Progenitor cell of endocrine pancreas (in vitro differentiated cells): ENCODE data around the gene KRT222. TPM values are rescaled to one million over a fixed set of nuclear protein-coding genes. Genes with fewer than 3 reads are reported as not detected.

ENCODE experiments used
- DNase-seq: peaks from one replicate; pipeline ENCODE4 v3.0.0; 2021; ENCODE audit warnings: low spot score; ENCODE audit not compliant: unreplicated experiment
- H3K27ac Mint-ChIP-seq: 2 replicates; pipeline ENCODE4 v1.8.0; 2021; ENCODE audit warnings: mild to moderate bottlenecking, moderate library complexity, mixed read lengths
- H3K27me3 Mint-ChIP-seq: 2 replicates; pipeline ENCODE4 v1.8.0; 2021; ENCODE audit warnings: mixed read lengths
- H3K36me3 Mint-ChIP-seq: 2 replicates; pipeline ENCODE4 v1.8.0; 2022; ENCODE audit warnings: mixed read lengths; ENCODE audit not compliant: insufficient read depth
- H3K4me1 Mint-ChIP-seq: 2 replicates; pipeline ENCODE4 v1.8.0; 2021; ENCODE audit warnings: low read depth, mixed read lengths
- H3K4me3 Mint-ChIP-seq: 2 replicates; pipeline ENCODE4 v1.8.0; 2021; ENCODE audit warnings: low read depth, mild to moderate bottlenecking, moderate library complexity, mixed read lengths
- H3K9me3 Mint-ChIP-seq: 2 replicates; pipeline ENCODE4 v1.8.0; 2021; ENCODE audit warnings: low read depth, mixed read lengths
- total RNA-seq: library from RNA; stranded (reverse); gene quantifications from 2 replicates; pipeline ENCODE4 v1.2.1, GENCODE V29; 2021
- TF ChIP-seq, protein P1 (sequence below): fragments of 200-600 bp; sonication (generic); IDR thresholded peaks from one replicate; pipeline ENCODE4 v1.5.0; 2021; ENCODE audit warnings: antibody characterized with exemption, mild to moderate bottlenecking; ENCODE audit not compliant: unreplicated experiment

Gene KRT222
- total RNA-seq, 1 donor from 2014 or later, result 0.36 TPM

DNA sequence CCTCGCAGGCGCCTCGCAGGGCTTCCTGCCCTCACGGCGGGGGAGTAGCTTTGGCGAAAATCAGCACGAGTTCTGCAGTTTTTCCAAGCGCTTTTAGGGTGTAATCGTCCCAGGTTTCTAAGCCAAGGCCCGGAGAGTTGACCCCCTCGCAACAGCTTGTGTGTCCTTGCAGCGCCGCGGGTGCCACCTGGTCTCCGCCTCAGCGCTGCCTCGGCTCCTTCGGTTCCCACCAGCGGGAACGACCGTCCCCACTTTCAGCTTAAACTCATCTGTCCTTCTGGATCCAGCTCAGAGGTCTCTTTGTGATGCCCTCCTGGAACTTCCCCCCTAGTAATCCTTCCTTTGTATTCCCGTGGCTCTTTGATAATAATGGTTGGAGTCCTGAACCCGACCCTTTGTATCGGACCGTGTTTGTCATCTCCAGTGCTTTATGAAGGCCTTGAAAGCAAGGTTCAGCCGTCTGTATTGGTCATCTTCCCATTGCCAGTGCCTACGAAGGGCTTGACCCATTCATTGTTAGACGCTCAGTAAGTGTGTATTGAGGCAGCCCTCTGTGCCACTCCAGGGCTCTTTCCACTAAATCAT is 16.5 kb downstream of the KRT222 start:
- Mint-ChIP-seq H3K27ac (peak overlapping the region; percentile 100), H3K36me3 (peaks cover 9% of the 10 kb centered on the region), H3K4me1 (peaks cover 24% of the 10 kb centered on the region), H3K4me3 (peak overlapping the region; percentile 86), H3K9me3 (no peaks in the 10 kb centered on the region), H3K27me3 (no peaks in the 10 kb centered on the region)
- TF ChIP-seq, protein P1, sequence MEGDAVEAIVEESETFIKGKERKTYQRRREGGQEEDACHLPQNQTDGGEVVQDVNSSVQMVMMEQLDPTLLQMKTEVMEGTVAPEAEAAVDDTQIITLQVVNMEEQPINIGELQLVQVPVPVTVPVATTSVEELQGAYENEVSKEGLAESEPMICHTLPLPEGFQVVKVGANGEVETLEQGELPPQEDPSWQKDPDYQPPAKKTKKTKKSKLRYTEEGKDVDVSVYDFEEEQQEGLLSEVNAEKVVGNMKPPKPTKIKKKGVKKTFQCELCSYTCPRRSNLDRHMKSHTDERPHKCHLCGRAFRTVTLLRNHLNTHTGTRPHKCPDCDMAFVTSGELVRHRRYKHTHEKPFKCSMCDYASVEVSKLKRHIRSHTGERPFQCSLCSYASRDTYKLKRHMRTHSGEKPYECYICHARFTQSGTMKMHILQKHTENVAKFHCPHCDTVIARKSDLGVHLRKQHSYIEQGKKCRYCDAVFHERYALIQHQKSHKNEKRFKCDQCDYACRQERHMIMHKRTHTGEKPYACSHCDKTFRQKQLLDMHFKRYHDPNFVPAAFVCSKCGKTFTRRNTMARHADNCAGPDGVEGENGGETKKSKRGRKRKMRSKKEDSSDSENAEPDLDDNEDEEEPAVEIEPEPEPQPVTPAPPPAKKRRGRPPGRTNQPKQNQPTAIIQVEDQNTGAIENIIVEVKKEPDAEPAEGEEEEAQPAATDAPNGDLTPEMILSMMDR, result no peak
- no peak for DNase-seq

DNA sequence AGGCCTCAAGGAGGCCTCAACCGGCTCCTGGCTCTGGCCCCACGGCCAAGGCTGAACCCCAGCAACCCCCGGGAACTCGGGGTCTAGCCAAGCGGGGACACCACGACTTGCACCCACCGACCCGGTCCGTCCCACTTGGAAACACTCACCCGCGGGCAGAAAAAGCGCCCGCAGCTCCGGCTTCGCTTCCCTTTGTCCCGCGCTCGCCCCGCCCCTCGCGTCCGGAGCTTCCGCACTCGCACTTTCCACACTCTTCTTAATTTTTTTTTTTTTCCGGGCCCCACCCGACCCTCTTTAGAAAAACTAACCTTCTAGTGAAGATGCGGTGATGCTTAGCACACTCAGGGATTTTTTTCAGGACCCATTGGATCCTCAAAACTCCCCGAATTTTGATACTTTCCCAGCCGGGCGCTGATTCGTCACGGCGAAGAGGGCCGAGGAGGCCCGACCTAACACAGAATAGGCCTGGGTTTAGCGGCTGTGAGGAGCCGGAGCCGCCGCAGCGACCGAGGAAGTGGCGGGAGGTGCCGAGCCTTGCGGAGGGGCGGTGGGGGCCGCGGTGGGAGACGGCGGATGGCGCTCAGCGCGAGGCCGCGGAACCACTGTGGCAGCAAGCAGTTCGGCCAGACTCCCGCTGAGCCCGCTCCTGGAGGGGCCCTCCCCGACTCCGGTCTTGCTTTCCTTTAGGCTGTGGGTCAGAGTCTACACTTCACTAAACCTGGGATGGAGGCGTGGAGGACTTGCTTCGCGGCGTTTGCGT is 17.2 kb downstream of the KRT222 start, which contains the start of gene SMARCE1:
SMARCE1 (minus strand) TSS at position 195 of the 760 bp plus-strand sequence. CDS start 2,016 bp downstream, outside the sequence.
- peak; percentile 54 for DNase-seq
- Mint-ChIP-seq H3K9me3 (no peaks in the 10 kb centered on the region), H3K4me3 (peak within 1 kb of the TSS; percentile 86), H3K4me1 (peaks cover 24% of the 10 kb centered on the region), H3K27ac (peak within 1 kb of the TSS; percentile 100), H3K36me3 (peaks cover 13% of the 10 kb centered on the region), H3K27me3 (no peaks in the 10 kb centered on the region)
- TF ChIP-seq, protein P1, result no peak

DNA sequence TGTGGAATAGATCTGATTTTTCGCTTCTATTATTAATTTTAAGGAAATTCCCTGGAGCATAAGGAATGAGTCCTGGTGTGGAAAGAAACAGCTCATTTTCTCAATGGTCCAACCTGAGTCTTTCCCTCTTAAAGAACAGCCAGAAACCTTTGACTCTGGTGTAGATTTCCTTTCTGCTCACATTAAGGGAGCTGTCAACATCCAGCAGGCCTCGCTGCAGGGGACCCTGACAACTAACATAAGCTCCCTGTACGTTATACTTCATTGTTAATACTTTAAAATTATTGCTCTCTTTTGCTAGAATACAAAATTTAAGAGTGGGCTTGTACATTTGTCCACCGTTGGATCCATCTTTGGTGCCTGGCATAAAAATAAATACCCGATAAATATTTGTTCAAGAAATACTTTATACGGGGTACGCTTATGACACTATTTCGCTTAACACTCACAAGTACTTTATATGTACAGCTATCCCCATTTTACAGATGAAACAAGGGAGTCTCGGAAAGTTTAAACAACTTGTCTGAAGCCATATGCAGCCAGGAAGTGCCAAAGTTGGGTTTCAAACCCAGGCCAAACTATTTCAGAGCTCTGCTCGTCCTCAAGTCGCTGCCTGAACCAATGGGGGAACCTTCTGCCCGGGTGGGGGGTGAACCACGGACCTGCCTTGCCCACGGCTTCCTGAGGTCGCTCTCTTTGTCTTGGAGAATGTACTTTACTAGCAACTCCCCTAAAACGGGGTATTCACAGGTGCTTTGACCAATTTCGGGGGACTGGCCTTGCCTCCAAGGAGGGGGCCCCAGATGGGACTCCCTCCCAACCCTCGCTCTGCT is 18.0 kb downstream of the KRT222 start:
- H3K27ac Mint-ChIP-seq, result peak overlapping the region; percentile 100
- H3K4me3 Mint-ChIP-seq, result peak overlapping the region; percentile 86
- TF ChIP-seq, protein P1, result no peak
- no peaks in the 10 kb centered on the region for H3K27me3 Mint-ChIP-seq
- no peaks in the 10 kb centered on the region for H3K9me3 Mint-ChIP-seq
- no peak for DNase-seq
- H3K36me3 Mint-ChIP-seq, result peaks cover 19% of the 10 kb centered on the region
- peaks cover 24% of the 10 kb centered on the region for H3K4me1 Mint-ChIP-seq

DNA sequence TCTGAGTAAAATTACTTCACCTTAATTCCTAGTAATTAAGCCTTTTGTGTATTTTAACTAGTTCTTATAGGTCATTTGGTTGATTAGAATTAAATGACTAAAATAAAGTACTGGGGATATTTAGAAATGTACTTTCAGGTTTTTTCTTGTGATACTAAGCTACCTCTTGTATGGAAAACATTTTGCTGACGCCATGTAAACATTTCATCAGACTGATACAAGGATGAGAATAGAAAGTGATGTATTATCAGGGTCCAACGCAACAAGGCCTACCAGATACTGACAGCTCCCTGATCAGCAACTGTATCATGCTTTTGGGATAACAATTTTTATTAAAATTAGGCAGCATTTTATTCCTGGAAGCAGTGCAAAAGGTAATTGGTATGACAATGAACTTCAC is 19.0 kb downstream of the KRT222 start:
- TF ChIP-seq, protein P1, result no peak
- Mint-ChIP-seq H3K9me3 (no peaks in the 10 kb centered on the region), H3K4me3 (peak overlapping the region; percentile 41), H3K27me3 (no peaks in the 10 kb centered on the region), H3K36me3 (peaks cover 21% of the 10 kb centered on the region), H3K4me1 (peaks cover 24% of the 10 kb centered on the region), H3K27ac (no peak overlapping the region)
- no peak for DNase-seq

DNA sequence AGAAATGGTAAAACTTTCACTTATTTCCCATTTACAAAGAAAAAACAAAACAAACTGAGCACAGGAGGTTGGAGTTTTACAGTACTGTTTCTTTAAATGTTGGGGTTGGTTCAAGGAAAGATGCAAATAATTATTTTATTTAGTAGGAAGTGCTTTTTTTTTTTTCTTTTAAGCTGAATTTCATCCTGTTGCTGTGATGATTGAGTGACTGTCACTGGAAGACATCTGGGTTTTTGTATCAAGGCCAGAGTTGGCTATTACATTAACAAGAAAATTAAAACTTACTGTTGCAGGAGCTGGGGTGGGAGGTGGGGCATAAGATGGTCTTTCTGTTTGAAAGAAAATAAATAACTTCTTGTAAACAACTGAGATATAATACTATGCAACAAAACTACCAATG is 19.7 kb downstream of the KRT222 start:
- Mint-ChIP-seq H3K27me3 (no peaks in the 10 kb centered on the region), H3K4me1 (peaks cover 26% of the 10 kb centered on the region), H3K4me3 (peak overlapping the region; percentile 20), H3K27ac (peak overlapping the region; percentile 10), H3K36me3 (peaks cover 22% of the 10 kb centered on the region), H3K9me3 (no peaks in the 10 kb centered on the region)
- TF ChIP-seq, protein P1, result no peak
- DNase-seq, result no peak
